K562 (cell line): ENCODE data around the gene BHLHE40. TPM values are rescaled to one million over a fixed set of nuclear protein-coding genes. Genes with fewer than 3 reads are reported as not detected.

Experiments used
- BHLHE40 ChIP-seq: IDR thresholded peaks from 2 replicates; pipeline ENCODE4 v1.6.1; 2011; ENCODE audit warnings: low read length, improper control_type of control experiment
- BRD4 ChIP-seq: fragments of 200-600 bp; sonication (generic); IDR thresholded peaks from 2 replicates; pipeline ENCODE4 v1.6.1; 2017; ENCODE audit warnings: inconsistent platforms
- CBFA2T2 ChIP-seq: fragments of 450-650 bp; conservative IDR thresholded peaks from 2 replicates; pipeline ENCODE4 v1.6.1; 2017; ENCODE audit warnings: mild to moderate bottlenecking
- CC2D1A ChIP-seq: fragments of 450-650 bp; IDR thresholded peaks from 2 replicates; pipeline ENCODE4 v1.6.1; 2017; ENCODE audit warnings: mild to moderate bottlenecking
- EZH2 ChIP-seq: IDR thresholded peaks from 2 replicates; pipeline ENCODE4 v1.6.1; 2012; ENCODE audit warnings: low read depth, mild to moderate bottlenecking, inconsistent platforms, low read length, borderline replicate concordance
- GTF3C2 ChIP-seq: IDR thresholded peaks from 3 replicates; pipeline ENCODE4 v1.6.1; 2011; ENCODE audit warnings: borderline replicate concordance, mild to moderate bottlenecking, moderate library complexity; ENCODE audit not compliant: insufficient read length; ENCODE audit errors: extremely low read depth
- HDGF ChIP-seq: fragments of 450-650 bp; IDR thresholded peaks from 2 replicates; pipeline ENCODE4 v1.6.1; 2016
- HNRNPLL ChIP-seq: fragments of 200-400 bp; formaldehyde crosslinking; IDR thresholded peaks from 2 replicates; pipeline ENCODE4 v1.6.1; 2017; ENCODE audit warnings: low read length, low read depth, mild to moderate bottlenecking; ENCODE audit not compliant: poor library complexity, severe bottlenecking
- PTTG1 ChIP-seq: fragments of 450-650 bp; IDR thresholded peaks from 2 replicates; pipeline ENCODE4 v1.6.1; 2016; ENCODE audit warnings: low read depth, mild to moderate bottlenecking, missing genetic modification characterization, missing compliant biosample characterization
- RBM14 ChIP-seq: fragments of 200-400 bp; formaldehyde crosslinking; IDR thresholded peaks from 2 replicates; pipeline ENCODE4 v1.6.1; 2018; ENCODE audit warnings: low read depth, mild to moderate bottlenecking, low read length, moderate library complexity, borderline replicate concordance; ENCODE audit not compliant: insufficient read depth
- TAF7 ChIP-seq: fragments of 450-650 bp; IDR thresholded peaks from 2 replicates; pipeline ENCODE4 v1.6.1; 2016; ENCODE audit warnings: missing genetic modification characterization, missing compliant biosample characterization
- TFAM ChIP-seq: fragments of 250-450 bp; sonication (Bioruptor Pico); conservative IDR thresholded peaks from 2 replicates; pipeline ENCODE4 v1.5.0; 2021; ENCODE audit warnings: mild to moderate bottlenecking, moderate library complexity
- ZNF184 ChIP-seq: sonication (generic); formaldehyde crosslinking; IDR thresholded peaks from 2 replicates; pipeline ENCODE4 v1.5.0; 2020; ENCODE audit warnings: missing genetic modification reagents
- polyA plus RNA-seq, 8 experiments: library from polyadenylated mRNA; depleted of rRNA in 4 of 8; stranded (reverse) in 5 of 8; unstranded in 3 of 8; fragments of >200 nt; fragmentation: Nextera tagmentation in 2 of 8; fragmentation: Illumina TruSeq in 1 of 8; extraction: Ambion mirVana in 2 of 8; extraction: Trizol in 1 of 8; gene quantifications; 2 replicates each; pipeline versions ENCODE4 v1.2.1 to v1.2.3, GENCODE V29; 2011 to 2014; ENCODE audit warnings: inconsistent platforms in 1 of 8, missing spikeins in 1 of 8
- total RNA-seq, 7 experiments: library from RNA; depleted of rRNA in 6 of 7; stranded (reverse); fragments of >200 nt in 6 of 7; fragmentation: Illumina TruSeq in 2 of 7; extraction: Trizol in 2 of 7; gene quantifications; 2 replicates each; pipeline versions ENCODE4 v1.2.1 to v1.2.3, GENCODE V29; 2011 to 2021; ENCODE audit warnings: low replicate concordance in 1 of 7
- TF ChIP-seq, protein P1 (sequence below): fragments of 450-650 bp; IDR thresholded peaks from 2 replicates; pipeline ENCODE4 v1.7.1; 2018; ENCODE audit warnings: mild to moderate bottlenecking, low read depth; ENCODE audit not compliant: partially characterized antibody
- TF ChIP-seq, protein P2 (sequence below): fragments of 250-450 bp; sonication (Bioruptor Pico); IDR thresholded peaks from 2 replicates; pipeline ENCODE4 v1.4.0; 2020
- TF ChIP-seq, protein P3 (sequence below): fragments of 250-450 bp; sonication (Bioruptor Pico); IDR thresholded peaks from 2 replicates; pipeline ENCODE4 v1.9.0; 2021; ENCODE audit warnings: mild to moderate bottlenecking, inconsistent platforms

Gene BHLHE40
- total and polyA plus RNA-seq, 9 of the 15 experiments (the other 6 are each of a cell fraction or from before 2014, with no cell fraction given), result 12.0 to 83.9 (median 31.4) TPM

DNA sequence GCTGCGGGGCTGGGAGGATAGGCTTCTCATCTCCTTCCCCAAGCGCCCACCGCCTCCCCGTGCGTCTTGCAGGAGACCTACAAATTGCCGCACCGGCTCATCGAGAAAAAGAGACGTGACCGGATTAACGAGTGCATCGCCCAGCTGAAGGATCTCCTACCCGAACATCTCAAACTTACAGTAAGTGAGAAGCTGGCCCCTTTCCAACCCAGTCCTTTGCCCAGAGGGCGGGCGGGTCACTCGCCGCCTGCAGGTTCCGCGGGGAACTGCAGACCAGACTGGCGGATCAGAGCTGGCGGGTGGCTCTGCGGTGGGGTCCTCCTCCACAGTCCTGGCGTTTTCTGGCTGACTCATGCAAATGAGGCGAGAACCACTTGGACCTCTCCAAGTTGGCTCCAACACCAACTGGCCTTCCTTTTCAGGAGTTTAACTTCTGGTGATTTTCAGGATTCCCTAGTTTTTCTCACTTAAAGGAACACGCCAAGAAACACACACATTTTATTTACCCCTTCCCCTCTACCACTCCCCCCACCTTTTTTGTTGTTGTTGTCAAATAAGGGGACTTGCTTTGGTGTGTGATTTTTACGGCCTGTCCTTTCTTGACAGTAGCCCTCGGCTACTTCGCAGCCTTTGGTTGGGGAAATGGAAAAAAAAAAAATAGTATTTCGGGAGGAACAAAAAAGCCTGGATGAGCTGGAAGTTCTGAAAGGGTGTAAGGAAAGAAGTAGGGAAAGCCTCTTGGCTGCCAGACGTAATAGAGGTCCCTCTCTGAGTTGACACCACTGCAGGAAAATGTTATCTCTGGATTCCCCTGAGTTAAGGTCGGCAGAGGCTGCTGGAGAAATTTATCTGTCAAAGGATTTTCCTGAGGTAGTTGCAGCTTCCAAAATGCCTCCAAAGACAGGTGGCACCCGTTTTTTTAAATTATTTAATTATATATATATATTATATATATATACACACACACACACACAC lies 1.3 kb downstream of the BHLHE40 start (continued):
- TF ChIP-seq, protein P1, sequence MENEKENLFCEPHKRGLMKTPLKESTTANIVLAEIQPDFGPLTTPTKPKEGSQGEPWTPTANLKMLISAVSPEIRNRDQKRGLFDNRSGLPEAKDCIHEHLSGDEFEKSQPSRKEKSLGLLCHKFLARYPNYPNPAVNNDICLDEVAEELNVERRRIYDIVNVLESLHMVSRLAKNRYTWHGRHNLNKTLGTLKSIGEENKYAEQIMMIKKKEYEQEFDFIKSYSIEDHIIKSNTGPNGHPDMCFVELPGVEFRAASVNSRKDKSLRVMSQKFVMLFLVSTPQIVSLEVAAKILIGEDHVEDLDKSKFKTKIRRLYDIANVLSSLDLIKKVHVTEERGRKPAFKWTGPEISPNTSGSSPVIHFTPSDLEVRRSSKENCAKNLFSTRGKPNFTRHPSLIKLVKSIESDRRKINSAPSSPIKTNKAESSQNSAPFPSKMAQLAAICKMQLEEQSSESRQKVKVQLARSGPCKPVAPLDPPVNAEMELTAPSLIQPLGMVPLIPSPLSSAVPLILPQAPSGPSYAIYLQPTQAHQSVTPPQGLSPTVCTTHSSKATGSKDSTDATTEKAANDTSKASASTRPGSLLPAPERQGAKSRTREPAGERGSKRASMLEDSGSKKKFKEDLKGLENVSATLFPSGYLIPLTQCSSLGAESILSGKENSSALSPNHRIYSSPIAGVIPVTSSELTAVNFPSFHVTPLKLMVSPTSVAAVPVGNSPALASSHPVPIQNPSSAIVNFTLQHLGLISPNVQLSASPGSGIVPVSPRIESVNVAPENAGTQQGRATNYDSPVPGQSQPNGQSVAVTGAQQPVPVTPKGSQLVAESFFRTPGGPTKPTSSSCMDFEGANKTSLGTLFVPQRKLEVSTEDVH, result no peak
- TF ChIP-seq, protein P2, sequence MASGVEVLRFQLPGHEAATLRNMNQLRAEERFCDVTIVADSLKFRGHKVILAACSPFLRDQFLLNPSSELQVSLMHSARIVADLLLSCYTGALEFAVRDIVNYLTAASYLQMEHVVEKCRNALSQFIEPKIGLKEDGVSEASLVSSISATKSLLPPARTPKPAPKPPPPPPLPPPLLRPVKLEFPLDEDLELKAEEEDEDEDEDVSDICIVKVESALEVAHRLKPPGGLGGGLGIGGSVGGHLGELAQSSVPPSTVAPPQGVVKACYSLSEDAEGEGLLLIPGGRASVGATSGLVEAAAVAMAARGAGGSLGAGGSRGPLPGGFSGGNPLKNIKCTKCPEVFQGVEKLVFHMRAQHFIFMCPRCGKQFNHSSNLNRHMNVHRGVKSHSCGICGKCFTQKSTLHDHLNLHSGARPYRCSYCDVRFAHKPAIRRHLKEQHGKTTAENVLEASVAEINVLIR (CRISPR knock-in tag), result no peak
- TF ChIP-seq BHLHE40, result peak; percentile 88
- no peak for TF ChIP-seq EZH2
- TF ChIP-seq TAF7, result no peak; the same call in 1 of the 2 replicates
- TF ChIP-seq, protein P3, sequence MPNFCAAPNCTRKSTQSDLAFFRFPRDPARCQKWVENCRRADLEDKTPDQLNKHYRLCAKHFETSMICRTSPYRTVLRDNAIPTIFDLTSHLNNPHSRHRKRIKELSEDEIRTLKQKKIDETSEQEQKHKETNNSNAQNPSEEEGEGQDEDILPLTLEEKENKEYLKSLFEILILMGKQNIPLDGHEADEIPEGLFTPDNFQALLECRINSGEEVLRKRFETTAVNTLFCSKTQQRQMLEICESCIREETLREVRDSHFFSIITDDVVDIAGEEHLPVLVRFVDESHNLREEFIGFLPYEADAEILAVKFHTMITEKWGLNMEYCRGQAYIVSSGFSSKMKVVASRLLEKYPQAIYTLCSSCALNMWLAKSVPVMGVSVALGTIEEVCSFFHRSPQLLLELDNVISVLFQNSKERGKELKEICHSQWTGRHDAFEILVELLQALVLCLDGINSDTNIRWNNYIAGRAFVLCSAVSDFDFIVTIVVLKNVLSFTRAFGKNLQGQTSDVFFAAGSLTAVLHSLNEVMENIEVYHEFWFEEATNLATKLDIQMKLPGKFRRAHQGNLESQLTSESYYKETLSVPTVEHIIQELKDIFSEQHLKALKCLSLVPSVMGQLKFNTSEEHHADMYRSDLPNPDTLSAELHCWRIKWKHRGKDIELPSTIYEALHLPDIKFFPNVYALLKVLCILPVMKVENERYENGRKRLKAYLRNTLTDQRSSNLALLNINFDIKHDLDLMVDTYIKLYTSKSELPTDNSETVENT, result peak; percentile 35; the same call in 1 of the 2 replicates
- TF ChIP-seq TFAM, result no peak
- peak; percentile 80 for TF ChIP-seq CC2D1A
- TF ChIP-seq RBM14, result no peak
- TF ChIP-seq CBFA2T2, result no peak
- no peak for TF ChIP-seq BRD4
- TF ChIP-seq GTF3C2, result no peak
- TF ChIP-seq ZNF184 (CRISPR knock-in tag), result no peak
- peak; percentile 21 for TF ChIP-seq HNRNPLL
- no peak for TF ChIP-seq PTTG1 (tag)
- peak; percentile 76 for TF ChIP-seq HDGF
